ENCODE results near the gene CS.
"Not testable (repeated sequence)": the region's sequence is repeated elsewhere in the genome, so short reads cannot be mapped to it uniquely, and the experiment has no call there.

The CS gene
- total RNA-seq, result 81.7 to 292 (median 110) reads per million in 18 experiments

DNA sequence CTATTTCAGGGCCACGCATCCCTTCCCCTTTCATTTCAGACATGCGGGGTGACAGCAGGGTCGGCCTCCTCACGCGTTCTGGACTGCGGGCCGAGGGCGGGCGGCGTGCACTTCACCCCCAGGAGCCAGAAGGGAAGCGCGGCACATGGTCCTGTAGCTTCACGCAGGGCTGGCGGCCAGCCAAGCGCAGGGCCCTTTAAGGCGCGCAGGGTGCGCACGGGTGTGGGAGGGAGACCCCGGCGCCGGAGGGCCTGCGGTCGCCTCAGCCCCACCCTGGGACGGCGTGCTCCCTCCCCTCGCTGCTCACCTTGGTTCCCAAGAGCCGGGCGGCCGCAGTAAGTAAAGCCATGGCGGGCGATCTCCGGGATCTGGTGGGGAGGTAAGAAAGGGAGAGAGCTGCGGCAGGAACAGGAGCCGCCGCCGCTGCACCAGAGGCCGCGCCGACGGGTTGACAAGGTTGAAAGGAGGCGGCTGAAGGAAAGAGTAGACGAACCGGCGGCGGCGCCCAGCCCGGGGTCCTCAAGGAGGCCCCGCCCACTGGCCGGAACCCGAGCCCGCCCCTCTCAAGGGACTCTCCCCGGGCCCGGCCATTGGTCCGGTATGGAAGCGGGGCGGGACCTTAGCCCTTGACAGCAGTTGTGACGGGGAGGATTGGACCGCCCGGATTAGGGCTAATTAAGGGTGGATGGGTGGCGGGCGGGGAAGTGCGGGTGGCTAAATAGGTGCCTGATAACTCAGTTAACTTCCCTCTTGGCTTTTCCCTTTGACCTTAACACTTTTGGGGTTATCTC lies at the start of gene CS:
Gene CS, minus strand, starts transcription at position 478 of the 791 bp plus-strand sequence. Its CDS starts 129 bp downstream, at position 349.
- DNase-seq, result peak; percentile 99

DNA sequence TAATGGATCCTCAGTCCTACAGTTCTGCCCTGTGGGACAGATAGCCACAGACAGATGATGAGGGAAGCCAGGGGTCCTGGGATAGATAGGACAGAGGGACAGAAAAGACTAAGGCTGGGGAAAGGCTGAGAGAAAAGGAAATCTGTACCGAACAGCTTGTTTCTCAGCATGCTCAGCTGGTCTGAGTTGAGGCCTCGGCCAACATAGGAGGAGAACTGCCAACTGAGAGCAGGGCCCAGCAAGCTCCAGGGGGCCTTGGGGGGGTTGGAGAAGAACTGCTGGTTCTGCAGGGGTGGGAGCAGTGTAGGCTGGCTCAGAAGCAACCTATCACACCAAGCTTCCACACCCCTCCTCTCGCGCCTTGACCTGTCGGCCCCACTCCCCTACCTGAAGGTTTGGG lies 48.6 kb upstream of the CS start:
- DNase-seq, result no peak

DNA sequence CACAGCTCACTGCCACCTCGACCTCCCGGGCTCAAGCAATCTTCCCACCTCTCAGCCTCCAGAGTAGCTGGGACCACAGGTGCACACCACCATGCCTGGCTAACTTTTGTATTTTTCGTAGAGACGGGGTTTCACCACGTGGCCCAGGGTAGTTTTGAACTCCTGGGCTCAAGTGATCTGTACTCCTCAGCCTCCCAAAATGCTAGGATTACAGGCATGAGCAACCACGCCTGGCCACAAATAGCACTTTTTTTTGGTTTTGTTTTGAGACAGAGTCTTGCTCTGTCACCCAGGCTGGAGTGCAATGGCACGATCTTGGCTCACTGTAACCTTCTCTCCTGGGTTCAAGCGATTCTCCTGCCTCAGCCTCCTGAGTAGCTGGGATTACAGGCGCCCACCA lies 47.1 kb upstream of the CS start:
- not testable (repeated sequence) for DNase-seq

DNA sequence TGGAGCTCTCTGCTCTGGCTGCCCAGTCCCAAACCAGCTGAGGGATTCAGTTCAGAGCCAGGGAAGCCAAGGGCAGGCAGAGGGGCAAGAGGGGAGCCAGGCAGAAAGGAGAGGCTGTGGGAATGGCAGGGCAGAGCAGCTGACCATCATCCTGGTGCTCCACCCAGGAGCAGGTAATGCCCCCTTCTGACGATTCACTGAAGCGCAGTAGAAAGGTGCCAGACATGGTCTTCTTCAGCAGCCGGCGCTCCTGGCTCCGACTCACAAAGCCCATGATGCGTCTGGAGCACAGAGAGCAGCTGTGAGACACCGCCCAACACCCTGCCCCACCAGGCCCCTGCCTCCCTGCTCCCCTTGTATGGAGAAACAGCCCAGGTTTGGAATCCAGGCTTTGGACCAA lies 46.5 kb upstream of the CS start:
- peak; percentile 5 to 13 for DNase-seq

DNA sequence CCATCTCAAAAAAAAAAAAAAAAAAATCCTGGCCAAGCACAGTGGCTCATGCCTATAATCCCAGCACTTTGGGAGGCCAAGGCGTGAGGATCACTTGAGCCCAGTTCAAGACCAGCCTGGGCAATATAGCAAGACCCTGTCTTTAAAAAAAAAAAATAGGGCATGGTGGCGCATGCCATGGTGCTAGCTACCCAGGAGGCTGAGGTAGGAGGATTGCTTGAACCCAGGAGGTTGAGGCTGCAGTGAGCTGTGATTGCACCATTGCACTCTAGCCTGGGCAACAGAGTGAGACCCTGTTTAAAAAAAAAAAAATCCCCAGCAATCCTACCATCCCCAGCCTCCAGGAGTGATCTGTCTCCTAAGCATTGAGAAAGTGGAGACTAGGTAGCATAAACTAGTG lies 42.2 kb upstream of the CS start:
- DNase-seq, result not testable (repeated sequence)

DNA sequence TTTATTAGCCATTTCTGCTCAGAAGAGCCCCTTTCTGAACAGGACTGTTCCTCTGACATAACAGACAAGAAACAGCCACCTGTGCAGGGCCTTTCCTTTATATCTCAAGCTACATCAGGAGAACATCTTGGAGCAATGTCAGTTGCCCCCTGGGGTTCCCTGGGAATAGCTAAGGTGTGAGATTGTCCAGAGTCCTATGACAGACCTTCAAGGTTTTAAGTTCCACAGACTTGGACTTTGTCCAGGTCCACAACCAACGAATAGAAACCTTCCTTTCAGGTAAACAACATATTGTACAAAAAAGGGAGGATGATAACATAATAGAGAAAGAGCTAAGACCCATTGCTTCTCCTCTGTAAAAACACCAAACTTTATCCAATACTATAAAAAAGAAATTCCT lies 41.5 kb upstream of the CS start:
- no peak for DNase-seq

DNA sequence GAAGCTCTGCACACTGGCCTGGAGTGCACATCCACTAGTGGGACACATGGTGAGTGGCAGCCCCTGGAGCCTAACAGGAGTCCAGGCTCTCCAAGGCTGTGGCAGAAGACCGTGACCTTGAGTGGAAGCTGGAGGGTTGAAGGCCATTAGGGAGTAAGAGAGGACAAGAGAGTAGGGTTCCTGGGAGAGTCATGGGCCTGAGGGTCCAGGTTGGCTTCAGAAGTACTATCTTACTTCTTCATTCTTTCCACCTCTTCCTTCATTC lies 39.0 kb upstream of the CS start:
- DNase-seq, result no peak

DNA sequence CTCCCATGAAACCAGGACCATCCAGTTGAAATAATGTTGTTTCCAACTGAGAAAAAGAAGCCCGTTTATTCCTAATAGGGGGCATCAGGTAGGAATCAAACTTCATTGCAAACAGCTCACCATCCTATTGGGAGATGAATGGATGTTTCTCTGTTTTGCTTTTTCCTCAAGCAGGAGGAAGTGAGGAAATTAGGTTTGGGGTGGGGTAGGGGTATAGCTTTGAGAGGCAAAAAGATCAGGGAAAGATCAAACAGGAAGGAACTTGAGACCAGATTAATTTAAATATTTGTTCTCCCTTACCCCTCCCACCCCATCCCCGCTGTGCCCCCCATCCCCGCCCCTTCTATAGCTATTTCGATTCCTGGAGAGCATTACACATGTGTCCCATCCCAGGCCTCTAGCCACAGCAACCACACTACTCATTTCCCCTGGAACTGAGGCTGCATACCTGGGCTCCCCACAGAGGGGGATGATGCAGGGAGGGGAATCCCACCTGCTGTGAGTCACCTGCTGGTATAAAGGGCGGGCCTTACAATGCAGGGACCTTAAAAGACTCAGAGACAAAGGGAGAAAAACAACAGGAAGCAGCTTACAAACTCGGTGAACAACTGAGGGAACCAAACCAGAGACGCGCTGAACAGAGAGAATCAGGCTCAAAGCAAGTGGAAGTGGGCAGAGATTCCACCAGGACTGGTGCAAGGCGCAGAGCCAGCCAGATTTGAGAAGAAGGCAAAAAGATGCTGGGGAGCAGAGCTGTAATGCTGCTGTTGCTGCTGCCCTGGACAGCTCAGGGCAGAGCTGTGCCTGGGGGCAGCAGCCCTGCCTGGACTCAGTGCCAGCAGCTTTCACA lies 38.4 kb upstream of the CS start, which contains the start of gene IL23A:
Gene IL23A, plus strand, starts transcription at position 577 of the 850 bp plus-strand sequence. Its CDS starts 161 bp downstream, at position 738.
- DNase-seq, result peak in 1 of 2 donors; percentile 16

DNA sequence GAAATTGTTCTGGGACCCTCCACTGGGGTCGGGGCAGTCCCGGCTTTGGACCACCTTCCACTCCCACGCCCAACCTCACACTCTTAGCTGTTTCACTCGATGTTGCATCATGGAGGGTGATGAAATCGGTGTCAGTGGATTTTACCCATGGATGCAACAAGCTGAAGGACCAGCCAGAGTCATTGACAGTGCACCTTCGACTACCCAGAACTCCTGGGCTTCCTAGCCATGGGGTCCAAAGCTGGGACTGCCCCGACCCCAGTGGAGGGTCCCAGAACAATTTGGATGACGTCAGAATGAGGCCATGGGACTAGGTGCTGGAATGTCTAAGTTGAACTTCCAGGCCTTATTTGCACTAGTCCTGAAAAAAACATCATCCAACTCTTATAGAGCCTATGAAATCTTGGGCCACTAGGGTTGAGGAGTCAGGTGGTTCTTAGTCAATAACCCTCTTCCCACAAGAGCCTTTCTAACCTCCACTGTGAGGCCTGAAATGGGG lies 37.7 kb upstream of the CS start:
- DNase-seq, result peak; percentile 59 to 63

DNA sequence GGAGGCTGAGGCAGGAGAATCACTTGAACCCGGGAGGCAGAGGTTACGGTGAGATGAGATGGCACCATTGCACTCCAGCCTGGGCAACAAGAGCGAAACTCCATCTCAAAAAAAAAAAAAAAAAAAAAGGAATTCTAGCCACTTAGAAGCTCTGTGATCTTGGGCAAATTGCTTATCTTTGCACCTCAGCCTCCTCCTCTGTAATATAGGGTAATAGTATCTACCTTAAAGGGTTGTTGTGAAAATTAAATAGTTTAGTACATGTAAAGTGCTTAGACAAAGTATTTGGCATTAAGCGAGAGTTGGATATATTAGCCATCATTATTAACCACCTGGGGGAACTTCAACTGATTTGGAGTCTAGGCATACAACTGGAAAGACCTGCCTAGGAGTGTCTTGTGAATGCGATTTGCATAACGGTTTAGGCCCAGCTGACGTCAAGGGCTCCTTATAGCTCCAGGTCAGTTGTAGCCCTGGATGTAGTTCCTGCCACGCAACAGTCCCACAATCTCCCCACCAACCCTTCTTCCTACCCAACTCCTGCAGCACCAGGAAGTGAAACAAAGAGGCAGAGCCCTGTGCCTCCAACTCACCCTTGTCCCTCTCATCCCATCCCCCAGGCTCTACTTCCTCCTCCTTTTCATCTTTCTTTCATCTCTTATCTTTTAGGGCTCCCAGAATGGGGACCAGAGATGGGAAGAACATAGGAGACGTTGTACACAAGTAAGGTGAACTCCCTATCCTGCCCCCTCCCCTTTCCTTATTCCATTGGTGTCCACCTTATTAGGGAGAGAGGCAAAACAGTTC lies 36.4 kb upstream of the CS start:
- peak; percentile 85 to 92 for DNase-seq

DNA sequence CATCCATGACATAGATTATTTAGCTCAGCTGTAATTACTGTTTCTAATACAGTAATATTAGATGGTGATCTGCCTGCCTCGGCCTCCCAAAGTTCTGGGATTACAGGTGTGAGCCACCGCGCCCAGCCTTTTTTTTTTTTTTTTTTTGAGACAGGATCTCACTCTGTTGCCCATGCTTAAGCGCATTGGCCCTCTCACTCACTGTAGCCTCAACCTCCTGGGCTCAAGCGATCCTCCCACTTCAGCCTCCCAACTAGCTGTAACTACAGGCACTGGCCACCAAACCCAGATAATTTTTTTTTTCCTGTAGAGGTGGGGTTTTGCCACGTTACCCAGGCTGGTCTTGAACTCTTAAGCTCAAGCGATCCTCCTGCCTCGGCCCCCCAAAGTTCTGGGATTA lies 35.4 kb upstream of the CS start:
- not testable (repeated sequence) for DNase-seq

DNA sequence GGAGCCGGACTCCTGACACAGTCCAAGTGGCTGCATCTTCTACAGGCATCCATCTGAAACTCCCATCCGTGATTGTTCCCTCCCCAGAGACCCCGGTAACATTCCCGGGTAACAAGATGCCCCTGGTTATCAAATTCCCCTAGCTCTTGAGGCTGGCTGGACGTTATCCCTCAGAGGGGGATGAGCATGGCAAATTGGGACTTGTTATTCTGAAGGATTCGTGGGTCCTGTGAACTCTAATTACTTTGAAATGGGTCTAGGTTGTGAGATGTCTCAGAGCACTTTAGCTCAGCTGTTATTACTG lies 34.3 kb upstream of the CS start:
- no peak for DNase-seq

DNA sequence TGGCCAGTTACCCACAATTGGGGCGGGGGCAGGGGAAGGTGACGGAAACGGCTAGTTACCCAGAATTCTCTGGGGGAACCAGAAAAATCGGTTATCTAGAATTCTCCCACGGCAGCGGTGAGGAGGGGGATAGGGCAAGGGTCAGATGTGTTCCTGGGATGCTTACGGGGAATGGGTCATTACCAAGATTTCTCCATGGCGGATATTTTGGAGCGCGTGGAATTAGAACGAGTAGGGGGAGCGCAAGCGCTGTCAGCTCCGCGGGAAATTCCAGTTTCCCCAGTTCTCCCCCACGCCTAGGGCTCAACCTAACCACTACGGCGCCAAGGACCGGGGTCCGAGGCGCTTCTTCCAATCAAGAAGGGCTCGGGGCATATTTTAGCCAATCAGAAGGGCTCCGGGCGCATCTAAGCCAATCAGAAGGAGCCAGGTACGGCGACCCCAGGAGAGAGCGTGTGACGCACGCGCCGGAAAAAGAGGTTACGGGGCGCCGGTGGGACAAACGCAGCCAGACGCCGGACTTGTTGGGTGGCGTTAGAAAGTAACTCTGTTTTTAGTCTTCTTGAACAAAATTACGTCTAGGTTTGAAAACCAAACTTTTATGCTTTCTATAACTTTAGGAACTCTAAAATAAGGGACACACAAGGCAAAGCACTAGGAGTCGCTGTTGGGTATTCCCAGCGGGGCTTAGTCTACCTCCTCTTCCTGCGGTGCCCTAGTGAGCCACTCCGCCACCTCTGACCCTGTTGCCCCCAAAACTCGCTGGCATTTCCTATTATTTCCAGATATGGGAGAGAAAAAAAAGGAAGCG lies 33.8 kb upstream of the CS start, which contains the start of gene PAN2:
Gene PAN2, minus strand, starts transcription at position 322 of the 811 bp plus-strand sequence. CDS start 906 bp downstream, outside the sequence.
- DNase-seq, result peak; percentile 98 to 99

DNA sequence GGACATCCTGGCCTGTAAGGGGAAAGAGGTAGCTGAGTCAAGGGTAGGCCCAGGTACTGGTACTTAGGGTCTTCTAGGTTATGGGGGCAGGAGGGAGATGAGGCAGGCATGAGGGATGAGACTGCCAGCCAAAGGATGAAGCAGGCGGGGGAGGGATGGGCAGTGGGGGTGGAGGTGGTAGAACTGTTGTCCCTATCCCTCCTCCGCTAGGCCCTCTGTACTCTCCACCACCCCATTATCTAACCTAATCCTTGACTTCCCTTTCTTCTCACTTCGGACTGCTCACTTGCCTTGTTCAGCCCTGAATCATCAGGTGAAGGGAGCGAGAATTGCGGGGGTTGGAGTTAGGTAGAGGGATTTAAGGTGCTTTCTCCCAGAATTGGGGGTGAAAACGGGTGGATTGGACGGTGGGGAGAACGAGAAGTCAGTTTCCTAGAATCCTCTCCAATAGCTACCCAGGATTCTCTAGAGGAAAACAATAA lies 33.1 kb upstream of the CS start:
- no peak for DNase-seq

DNA sequence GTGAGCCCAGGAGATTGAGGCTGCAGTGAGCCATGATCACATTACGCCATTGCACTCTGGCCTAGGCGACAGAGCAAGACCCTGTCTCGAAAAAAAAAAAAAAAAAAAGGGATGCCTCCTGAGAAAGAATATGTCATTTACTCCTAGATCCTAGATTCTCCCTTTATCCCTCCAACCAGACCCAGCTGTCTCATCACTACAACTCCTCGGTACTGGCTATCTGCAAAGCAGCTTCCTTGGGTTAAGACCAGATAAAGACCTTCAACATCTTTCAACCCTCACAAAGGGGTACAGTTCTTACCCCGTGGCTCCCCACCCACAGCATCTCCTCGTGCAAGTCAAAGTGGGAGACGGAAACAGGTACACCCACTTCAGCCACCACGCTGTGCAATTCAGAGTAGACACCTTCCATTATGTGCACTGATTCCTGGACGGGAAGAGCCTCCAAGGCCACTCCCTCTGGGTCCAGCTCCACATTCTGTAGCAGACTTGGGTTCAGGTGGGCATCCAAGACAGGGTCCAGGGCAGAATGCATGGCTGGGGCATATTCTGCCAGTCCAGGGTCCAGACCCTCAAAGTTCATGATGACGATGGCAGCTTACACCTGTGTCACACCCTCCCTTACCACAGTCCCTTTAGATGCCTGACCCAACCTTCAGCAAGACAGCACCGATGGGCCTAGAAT lies 32.5 kb upstream of the CS start:
- no peak for DNase-seq

DNA sequence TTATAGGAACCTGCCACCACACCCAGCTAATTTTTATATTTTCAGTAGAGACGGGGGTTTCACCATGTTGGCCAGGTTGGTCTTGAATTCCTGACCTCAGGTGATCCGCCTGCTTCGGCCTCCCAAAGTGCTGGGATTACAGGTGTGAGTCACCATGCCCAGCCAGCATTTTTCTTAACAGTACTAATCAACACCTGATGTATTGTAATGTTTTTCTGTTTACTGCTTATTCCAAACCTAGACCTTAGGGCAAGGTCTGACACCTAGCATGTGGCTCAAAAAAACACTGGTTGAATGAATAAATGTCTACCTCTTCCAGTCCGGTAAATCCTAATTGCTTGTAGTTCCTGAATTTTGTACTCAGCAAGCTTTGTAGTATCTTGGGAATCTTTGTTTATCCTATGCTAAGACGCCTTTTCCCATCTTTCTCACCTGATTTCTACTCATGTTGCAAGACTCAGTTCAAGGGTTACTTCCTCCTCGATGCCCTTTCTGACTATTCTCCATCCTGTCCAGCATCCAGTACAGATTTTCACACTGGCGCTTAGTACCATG lies 30.9 kb upstream of the CS start:
- no peak for DNase-seq

DNA sequence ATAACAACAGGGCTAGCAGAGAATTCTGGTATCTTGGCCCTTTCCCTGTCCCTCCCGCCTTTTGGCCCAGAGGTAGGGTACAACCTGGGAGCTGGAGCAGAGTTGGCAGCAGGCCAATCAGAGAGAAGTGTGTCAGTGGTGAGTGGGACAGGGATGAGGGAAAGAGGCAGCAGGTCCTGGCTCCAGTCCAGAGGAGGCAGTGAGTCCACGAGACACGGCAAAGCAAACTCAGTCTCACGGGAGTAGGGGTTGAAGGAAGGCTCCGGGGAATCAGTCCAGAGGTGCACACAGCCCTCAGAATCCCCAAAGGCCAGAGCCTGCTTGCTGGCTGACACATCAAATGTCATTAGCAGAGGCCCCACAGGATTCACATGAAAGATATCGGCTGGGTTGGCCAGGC lies 26.4 kb upstream of the CS start:
- DNase-seq, result no peak

DNA sequence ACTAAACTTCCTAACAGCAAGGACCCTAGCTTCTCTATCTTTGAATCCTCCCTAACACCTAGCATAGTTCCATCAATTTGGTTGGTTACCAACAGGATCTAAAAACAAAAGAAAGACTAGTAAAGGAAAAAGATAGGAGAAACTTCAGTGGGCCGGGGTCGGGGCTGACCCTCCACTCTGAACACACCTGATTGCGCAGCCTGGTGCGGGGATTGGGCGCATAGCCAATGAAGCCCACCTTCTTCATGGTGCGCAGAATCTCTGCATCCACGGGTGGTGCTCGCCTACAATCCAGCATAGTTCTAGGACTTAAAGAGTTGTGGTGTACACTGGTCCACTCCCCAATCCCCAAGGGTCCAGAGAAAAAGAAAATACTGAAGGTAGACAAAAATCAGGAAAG lies 26.0 kb upstream of the CS start:
- DNase-seq, result no peak

DNA sequence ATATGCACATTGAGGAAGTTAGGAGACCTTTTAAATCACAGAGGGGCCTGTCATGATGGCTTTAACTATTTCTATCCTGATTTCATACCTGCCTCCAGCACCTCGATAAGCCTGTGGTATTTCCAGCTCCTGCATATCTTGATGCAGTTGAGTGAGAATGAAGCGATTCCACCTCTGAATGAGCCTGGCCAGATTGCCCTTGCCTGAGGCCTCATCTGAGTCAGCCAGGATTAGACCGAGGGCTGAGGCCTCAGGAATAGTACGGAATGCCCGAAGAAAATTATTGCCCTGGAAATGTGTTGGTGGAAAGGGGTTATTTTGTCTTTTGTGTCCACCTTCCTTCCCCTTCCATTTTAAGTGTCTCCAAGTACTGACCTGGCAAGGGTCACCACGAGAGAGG lies 24.1 kb upstream of the CS start:
- no peak for DNase-seq

DNA sequence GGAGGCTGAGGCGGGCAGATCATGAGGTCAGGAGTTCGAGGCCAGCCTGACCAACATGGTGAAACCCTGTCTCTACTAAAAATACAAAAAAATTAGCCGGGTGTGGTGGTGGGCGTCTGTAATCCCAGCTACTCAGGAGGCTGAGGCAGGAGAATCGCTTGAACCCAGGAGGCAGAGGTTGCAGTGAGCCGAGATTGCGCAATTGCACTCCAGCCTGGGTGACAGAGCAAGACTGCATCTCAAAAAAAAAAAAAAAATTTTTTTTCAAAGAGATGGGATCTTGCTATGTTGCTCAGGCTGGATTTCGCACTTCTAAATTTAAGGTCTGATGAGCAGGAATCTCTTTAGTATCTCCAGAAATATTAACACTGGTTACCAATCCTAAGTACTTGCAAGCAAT lies 21.5 kb upstream of the CS start:
- DNase-seq, result not testable (repeated sequence)

DNA sequence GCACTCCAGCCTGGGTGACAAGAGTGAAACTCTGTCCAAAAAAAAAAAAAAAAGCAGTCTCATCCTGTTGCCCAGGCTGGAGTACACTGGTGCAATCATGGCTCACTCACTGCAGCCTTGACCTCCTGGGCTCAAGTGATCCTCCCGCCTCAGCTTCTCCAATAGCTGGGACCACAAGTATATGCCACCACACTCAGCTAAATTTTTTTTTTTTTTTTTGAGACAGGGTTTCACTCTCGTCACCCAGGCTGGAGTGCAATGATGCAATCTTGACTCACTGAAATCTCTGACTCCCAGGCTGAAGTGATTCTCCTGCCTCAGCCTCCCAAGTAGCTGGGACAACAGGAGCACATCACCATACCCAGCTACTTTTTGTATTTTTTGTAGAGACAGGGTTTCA lies 20.9 kb upstream of the CS start:
- peak; percentile 48 to 54 for DNase-seq
